ENCODE results near the gene FRY.

- TF ChIP-seq CTCF (IDR thresholded peaks at IDR 0.05; ENCODE audit: low read depth, low read length) = no peak
- no peak for TF ChIP-seq EZH2phosphoT487 (IDR thresholded peaks at IDR 0.05; ENCODE audit: low read depth)
Observed at GRCh38 chr13:32330441-32330840, 298.9 kb downstream of the FRY start.
